ENCODE measurements around the gene NR2E1.

The NR2E1 gene

GRCh38 chr6:108187519-108187918 is 21.7 kb downstream of the NR2E1 start:
- ChIA-PET CTCF (interaction anchor here (0.8 to 1.5 kb wide), 2 partner anchors 12 to 33 kb away, joined by 4 to 5 read pairs; no protein-coding TSS in a partner anchor), POLR2A (no interaction called here)
- no peak for TF ChIP-seq CTCF (IDR thresholded peaks at IDR 0.05; ENCODE audit: control extremely low read depth, extremely low read depth, low read depth, missing control alignments)
- no peak for DNase-seq (ENCODE audit: extremely low spot score)

DNA sequence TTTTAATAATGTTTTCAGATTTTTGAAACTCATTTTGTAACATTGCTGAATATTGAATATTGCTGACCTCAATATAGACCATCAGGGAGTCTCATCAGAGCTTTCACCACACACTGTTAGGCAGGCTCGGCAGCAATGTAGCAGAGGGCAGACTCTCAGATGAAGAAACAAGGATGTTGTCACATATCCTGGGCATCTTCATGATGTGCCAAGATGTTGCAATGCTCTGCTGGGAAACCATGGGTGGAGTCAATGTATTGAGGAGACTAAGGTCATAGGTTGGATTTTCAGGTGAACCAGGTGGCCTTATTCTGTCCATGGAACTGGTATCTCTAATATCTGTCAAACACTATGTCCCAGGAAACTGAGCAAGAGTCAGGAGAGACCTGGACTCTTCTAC is 27.3 kb downstream of the NR2E1 start:
- ChIA-PET POLR2A (interaction anchor here (0.6 kb wide), 1 partner anchor 1681 kb away, joined by 4 read pairs; no protein-coding TSS in a partner anchor), CTCF (no interaction called here)
- no peak for TF ChIP-seq CTCF (IDR thresholded peaks at IDR 0.05; ENCODE audit: control extremely low read depth, extremely low read depth, low read depth, missing control alignments)
- DNase-seq (ENCODE audit: extremely low spot score) = no peak

- ChIA-PET CTCF (interaction anchor here (1.3 kb wide), 1 partner anchor 14 kb away, joined by 3 read pairs; no protein-coding TSS in a partner anchor), POLR2A (no interaction called here)
- DNase-seq (ENCODE audit: extremely low spot score) = no peak
- TF ChIP-seq CTCF (IDR thresholded peaks at IDR 0.05; ENCODE audit: control extremely low read depth, extremely low read depth, low read depth, missing control alignments) = no peak
Measured at GRCh38 chr6:108193835-108194234, 28.0 kb downstream of the NR2E1 start.

GRCh38 chr6:108194503-108194902 is 28.7 kb downstream of the NR2E1 start:
- ChIA-PET CTCF (interaction anchor here (1.3 kb wide), 1 partner anchor 15 kb away, joined by 3 read pairs; no protein-coding TSS in a partner anchor), POLR2A (no interaction called here)
- DNase-seq (ENCODE audit: extremely low spot score) = no peak
- no peak for TF ChIP-seq CTCF (IDR thresholded peaks at IDR 0.05; ENCODE audit: control extremely low read depth, extremely low read depth, low read depth, missing control alignments)

GRCh38 chr6:108195209-108195608 is 29.4 kb downstream of the NR2E1 start:
- no peak for TF ChIP-seq CTCF (IDR thresholded peaks at IDR 0.05; ENCODE audit: control extremely low read depth, extremely low read depth, low read depth, missing control alignments)
- CTCF ChIA-PET = interaction anchor here (1.1 kb wide), 1 partner anchor 31 kb away, joined by 3 read pairs; no protein-coding TSS in a partner anchor
- DNase-seq (ENCODE audit: extremely low spot score) = no peak
- POLR2A ChIA-PET = no interaction called here

- POLR2A ChIA-PET = no interaction called here
- CTCF ChIA-PET = interaction anchor here (0.9 to 1.9 kb wide), 7 partner anchors 13 to 65 kb away, joined by 3 to 5 read pairs (median 3); no protein-coding TSS in a partner anchor
- DNase-seq (ENCODE audit: extremely low spot score) = no peak
- no peak for TF ChIP-seq CTCF (IDR thresholded peaks at IDR 0.05; ENCODE audit: control extremely low read depth, extremely low read depth, low read depth, missing control alignments)
Measured at GRCh38 chr6:108198761-108199498, 33.1 kb downstream of the NR2E1 start.

Measured in GM10248 (cell line).